Right renal cortex interstitium (tissue), 3 donors: ENCODE measurements around the gene GCC2. TPM values are rescaled to one million over a fixed set of nuclear protein-coding genes. Genes with fewer than 3 reads are reported as not detected.
A peak's percentile ranks its signal among the peaks of the same experiment; 100 is the strongest.

Experiments
- DNase-seq, 3 donors: peaks; one replicate each; pipeline ENCODE4 v3.0.0-alpha.2; 2013; ENCODE audit warnings: low read depth in 3 of 3, low spot score in 2 of 3
- polyA plus RNA-seq, 3 donors: library from polyadenylated mRNA; unstranded; fragments of 120-200 nt; gene quantifications; one replicate each; pipeline ENCODE4 v1.2.1, GENCODE V29; 2013; ENCODE audit not compliant: insufficient read length in 3 of 3

Gene GCC2, protein sequence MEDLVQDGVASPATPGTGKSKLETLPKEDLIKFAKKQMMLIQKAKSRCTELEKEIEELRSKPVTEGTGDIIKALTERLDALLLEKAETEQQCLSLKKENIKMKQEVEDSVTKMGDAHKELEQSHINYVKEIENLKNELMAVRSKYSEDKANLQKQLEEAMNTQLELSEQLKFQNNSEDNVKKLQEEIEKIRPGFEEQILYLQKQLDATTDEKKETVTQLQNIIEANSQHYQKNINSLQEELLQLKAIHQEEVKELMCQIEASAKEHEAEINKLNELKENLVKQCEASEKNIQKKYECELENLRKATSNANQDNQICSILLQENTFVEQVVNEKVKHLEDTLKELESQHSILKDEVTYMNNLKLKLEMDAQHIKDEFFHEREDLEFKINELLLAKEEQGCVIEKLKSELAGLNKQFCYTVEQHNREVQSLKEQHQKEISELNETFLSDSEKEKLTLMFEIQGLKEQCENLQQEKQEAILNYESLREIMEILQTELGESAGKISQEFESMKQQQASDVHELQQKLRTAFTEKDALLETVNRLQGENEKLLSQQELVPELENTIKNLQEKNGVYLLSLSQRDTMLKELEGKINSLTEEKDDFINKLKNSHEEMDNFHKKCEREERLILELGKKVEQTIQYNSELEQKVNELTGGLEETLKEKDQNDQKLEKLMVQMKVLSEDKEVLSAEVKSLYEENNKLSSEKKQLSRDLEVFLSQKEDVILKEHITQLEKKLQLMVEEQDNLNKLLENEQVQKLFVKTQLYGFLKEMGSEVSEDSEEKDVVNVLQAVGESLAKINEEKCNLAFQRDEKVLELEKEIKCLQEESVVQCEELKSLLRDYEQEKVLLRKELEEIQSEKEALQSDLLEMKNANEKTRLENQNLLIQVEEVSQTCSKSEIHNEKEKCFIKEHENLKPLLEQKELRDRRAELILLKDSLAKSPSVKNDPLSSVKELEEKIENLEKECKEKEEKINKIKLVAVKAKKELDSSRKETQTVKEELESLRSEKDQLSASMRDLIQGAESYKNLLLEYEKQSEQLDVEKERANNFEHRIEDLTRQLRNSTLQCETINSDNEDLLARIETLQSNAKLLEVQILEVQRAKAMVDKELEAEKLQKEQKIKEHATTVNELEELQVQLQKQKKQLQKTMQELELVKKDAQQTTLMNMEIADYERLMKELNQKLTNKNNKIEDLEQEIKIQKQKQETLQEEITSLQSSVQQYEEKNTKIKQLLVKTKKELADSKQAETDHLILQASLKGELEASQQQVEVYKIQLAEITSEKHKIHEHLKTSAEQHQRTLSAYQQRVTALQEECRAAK (N-terminal part only)
- 10 to 100 TPM; 50.8 to 57.1 (median 55.3) TPM for polyA plus RNA-seq

DNA sequence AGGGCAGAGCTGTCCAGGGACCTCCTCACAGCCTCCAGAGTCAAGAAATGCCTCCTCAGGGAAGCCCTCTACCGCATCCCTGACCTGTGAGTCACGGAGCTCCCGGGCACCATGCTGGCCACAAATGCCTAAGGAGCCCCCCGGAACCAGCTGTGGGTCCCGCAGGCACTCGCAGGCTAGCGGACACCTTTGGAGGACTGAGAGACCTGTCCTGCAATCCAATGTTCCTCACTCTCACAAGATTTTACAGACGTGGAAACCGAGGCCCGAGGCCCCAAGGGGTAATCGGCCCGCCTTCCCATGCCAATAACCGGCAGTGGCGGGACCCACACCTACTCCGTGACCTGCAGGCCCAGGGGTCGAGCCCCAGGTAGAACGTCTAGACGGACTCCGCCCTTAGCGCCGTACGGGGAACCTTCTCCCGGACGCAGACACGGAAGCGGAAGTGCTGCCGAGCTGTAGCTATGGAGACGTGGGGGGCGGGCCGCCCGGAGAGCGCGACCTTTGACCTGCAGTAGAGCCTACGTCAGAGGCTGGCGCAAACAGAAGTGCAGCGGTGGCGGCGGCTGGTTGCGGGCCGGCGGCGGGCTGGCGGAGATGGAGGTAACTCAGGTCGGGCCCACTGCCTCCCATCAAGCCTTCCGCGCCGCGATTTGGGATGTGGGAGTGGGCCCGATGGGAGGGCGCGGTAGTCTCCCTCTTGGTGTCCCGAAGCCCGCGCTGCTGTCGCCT is at the start of gene GCC2:
GCC2 (plus strand) TSS at position 529 of the 732 bp plus-strand sequence; CDS start at position 598, 69 bp downstream.
- DNase-seq: peak; percentile 86 to 89 (median 87)

DNA sequence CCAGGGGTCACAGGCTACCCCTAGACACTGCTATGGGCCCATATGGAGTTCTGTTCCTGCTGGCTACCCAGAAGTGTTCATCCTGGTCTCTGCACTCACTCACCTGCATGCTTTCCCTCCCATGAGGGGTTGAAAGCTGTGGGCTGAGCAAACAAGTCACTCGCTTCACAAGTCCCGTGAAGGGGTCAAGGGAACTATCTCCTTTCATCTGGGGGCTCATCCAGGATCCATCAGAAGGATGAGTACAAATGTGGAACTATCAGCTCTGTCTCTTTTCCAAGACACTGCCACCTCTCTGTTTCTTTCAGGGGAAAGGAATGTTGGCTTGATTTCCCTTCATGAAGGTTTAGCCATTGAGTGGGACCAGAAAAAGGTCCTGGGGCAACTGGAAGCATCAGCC is 49.5 kb upstream of the GCC2 start:
- no peak for DNase-seq

DNA sequence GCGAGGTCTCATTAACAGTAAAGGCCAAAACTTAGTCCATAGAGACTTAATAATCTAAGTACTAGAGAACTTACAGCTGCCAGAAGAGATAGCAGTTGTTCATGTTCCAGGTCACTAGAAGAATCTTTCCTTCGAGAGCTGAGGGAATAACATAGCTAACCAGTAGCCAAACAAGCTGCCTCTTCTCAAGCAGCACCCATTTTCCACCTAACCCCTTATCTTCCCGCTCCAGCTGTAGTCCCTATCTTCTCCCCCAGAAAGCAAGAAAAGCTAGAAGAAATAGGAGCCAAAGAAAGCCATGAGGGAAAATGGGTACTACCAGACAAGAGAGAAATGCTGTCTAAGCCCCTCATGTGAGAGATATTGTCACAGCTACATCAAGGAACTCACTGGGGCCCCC is 47.2 kb upstream of the GCC2 start:
- no peak for DNase-seq

DNA sequence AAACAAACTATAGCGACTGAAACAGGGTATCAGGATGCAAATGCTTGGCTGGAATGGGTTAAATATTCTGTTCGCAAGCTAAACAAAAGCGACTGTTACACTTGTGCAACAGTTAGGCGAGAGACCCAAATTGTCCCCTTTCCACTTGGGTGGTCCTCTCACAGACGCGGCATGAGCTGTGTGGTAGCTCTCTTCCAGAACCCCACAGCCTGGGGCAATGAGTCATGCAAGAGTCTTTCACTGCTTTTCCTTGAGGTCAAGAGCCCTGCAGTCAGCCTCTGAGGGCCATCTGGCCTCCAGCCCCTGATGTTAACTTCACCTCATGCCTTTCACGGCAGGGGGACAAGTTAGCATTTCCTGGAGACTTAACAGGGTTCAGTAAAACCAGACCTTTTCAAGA is 45.5 kb upstream of the GCC2 start:
- no peak for DNase-seq

DNA sequence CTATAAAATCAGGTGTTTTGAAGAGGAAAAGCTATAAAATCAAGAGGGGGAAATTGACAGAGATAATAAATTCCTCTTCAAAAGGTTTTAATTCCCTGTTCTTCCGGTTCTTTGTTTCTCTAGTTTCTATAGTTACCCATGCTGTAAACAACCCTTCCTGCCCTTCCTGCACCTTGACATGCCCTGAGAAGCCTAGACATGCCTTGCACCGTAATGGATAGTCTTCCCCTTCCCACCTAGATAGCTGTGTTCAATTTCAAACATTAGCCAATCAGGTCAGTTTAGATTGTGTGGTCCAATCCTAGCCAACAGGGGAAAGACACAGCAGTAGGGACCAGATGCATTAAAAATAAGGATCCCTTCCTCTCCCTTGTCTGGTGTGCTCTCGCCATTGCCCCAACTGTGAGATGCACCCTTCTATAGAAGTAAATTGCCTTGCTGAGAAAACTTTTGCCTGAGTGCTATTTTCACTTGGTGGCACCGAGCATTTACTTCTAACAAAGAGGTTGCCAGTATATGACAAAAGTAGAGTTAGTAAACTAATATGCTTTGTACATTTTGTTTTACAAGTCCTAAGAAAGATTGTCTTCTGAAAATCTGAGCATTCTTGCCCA is 44.1 kb upstream of the GCC2 start:
- no peak for DNase-seq

DNA sequence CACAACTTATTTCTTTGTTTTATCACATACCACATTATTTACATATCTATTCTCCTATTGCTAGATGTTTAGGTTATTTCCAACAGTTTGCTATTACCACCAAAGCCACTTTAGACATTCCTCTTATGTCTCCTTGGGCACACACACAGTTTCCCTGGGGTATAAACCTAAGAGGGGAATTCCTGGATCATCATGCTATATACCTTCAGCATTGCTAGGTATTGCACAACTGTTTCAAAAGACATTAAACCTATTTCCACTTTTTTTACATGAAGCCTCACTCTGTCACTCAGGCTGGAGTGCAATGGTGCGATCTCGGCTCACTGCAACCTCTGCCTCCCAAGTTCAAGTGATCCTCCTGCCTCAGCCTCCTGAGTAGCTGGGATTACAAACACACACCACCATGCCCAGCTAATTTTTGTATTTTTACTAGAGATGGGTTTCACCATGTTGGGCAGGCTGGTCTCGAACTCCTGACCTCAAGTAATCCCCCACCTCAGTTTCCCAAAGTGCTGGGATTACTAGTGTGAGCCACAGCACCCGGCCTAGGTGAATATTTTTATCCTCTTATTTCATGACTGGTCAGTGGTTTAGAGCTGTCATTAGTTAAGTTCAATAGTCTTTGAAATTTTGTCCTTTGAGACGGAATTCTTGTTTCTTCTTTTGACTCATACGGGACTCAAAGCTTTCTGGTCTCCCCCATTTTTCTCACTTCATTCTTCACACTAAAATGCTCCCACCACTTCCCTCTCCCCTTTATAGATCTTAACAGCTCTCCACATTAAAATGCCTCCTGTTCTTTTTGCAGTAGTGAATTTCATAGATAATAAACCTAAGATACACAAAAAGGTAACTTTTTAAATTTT is 40.9 kb upstream of the GCC2 start:
- no peak for DNase-seq

DNA sequence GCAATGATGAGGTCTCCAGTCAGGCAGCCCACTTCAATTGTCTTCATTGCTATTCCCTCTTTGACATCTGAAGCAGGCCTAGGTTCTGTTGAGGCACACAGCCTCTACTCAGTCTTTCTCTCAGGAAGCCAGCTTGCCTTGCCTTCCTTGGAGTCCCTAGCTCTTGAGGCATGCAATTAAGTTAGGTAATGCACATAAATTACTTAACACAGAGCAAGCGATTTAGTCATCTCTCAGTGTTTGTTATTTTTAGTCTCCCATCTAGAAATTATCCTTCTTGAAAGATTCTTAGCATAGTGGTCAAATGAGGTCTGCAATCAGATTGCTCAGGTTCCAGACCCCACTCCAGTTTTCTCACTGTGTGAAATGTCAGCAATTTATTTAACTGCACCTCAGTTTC is 39.2 kb upstream of the GCC2 start:
- no peak for DNase-seq

DNA sequence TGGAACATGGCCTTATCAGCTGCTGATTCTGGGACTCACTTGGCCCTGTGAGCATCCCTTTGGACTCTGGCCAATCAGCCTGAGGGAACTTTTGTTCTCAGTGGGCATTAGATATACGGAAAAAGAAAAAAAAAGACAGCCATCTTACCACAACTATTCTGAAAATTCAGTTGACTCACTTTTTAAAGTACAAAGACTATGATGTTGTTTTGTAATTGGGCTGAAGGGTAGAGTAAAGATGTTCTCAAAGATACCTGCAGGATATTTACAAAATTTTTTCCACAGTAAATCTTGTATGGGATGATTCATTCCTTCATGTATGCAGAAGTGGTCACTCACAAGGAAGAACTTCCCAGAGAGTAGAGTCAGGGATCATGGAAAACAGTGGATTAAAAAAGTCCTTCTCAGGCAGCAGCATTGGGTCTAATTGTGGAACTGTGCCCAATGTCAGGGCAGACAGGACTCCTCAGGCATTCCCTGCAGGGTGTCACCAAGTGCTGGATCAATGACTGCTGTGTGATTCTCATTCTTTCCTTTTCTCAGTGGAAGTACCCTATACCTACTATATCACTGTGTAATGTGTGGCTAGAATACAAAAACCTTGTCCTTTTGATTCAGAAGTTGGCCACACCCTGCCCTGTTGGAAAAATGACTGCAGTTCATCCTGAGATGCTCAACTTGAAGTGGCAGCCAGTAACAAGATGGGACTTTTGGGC is 35.9 kb upstream of the GCC2 start:
- DNase-seq: no peak

DNA sequence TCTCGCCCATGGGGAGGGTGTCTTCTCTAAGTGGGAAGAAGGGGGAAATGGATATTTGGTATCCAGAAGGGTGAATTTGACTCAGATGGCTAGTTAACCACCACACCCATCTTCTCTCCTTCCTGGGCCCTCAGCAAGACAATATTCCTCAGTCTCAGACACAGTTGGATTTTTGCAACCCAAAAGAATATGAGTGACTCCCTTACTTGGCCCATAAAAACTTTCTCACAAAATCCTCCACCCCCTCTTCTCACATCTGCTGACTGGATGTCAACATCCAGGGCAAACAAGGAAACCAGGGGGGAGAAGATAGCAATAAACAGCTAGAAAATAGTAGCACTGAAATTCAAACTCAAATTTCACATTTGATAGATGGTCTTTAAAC is 35.3 kb upstream of the GCC2 start:
- DNase-seq: no peak

DNA sequence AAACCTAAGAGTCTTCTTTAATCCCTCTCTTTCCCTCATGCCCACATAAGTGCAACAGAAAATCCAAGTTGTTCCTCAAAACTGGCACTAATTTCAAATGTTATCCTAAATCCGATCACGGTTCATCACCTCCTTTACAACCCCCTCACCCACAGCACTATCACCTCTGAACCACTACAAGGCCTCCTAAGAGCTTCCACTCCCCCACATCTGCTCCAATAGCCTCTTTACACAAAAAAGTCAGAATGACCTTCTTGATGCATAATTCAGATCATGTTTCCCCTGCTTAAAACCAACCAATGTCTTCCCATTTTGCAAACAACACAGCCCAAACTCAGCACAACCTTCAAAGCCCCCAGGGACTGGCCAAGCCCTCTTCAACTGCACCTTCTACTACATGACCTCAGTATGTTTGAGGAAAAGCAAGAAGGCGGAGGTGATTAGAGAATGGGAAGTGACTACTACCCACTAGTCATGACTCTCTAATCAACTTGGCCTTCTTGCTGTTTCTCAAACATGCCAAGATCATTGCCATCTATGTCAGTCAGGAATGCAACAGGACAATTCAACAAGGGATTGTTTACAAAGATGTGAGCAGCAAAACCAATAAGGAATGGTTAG is 34.6 kb upstream of the GCC2 start:
- no peak for DNase-seq

DNA sequence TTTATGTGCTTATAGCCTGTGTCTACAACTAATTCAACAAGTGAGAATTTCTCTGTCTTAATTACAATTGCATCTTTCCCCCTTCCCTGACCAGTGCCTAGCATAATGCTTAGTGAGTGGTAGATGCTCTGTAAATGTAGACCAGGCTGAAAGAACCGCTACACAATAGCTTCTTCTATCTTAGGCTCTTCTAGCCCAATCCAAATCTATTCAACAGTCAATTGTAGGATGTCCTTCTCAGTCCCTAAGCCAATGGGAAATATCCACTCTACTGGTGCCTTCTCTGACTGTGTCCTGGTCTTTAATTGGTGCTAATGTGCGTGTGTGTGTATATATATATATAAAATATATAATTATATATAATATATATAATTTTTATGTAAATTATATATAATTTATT is 34.1 kb upstream of the GCC2 start:
- no peak for DNase-seq

DNA sequence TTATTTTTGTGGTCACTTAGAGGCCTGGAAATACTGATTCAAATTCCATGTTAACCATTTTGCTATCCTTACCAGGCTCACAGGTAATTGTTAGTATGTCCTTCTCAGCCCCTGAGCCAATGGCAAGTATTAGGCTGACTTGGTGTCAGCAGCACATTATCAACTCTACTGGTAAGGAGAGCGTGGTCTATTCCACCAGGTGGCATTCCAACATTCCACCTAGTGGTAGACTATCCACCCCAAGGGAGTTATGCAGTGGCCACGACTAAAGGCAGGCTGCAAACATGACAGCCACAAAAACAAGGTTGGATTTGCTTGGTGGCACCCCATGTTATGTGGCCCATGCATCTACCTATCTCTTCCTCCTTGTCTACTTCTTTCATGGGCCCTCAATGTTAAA is 31.8 kb upstream of the GCC2 start:
- DNase-seq: no peak

DNA sequence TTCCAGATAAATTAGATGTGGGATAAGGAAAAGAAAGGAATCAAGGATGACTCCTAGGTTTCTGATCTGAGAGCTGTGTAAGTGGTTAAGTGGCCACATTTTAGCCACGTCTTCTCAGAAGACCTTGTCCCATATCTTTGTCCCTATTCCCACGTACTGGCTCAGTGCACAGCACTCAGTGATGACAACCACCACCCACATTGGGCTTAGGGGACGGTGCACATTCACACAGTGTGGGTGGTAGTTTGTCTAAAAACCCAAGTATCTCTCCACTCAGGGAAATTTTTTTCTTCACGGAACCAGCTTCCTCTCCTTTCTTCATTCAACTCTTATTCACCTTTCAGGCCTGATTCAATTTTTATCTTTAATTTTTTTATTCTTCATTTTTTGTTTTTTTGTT is 30.6 kb upstream of the GCC2 start:
- DNase-seq: no peak

DNA sequence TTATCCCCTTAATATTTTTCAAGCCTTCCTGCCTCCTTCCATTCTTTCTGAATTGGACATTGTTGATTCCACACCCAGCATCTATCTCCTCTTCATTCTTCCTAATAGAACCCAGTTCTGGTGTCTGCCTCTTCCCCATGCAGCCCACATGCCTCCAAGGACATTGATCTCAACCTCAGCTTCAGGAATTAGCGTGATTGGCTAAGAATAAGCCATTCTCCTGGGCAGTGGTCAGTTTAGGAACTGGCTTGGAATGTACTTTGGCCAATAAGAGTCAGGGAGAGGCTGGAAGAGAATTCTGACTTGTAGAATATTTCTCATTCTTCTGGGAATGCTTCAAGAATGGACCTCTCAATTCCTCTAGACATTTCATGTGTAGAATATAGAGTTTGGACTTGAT is 25.9 kb upstream of the GCC2 start:
- no peak for DNase-seq

DNA sequence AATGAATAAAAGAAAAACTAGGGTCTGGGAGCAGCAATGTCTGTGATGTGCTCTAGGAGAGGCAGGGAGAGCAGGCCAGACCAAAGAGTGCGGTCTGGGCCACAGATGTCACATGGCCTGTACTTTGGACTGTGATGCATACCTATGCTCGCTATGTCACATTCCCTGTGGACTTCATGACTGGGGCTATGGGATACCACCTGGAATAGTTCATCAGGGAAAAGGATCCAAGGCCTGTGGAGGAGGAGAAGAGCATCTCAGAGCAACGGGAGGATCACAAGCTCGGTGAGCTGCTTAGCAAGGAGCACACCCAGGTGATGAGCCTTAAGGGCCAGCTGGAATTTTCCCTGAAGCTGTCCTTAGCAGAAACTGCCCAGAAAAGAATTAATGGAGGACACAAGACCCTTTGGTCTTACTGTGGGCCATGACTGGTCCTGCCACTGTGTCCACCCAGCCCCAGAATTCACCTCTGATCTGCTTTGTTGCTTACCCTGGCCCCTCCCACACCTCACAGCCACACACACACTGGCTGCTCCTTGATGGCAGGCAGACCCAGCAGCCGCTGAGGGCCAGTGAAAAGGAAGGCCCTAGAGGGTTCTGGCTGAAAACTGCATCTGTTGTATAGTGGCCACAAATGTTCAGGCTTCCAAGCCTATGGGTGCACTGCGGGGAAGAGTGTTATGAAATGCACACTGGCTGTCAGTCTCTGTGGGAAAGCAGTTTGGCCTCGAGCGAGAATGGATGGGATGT is 25.3 kb upstream of the GCC2 start:
- no peak for DNase-seq

DNA sequence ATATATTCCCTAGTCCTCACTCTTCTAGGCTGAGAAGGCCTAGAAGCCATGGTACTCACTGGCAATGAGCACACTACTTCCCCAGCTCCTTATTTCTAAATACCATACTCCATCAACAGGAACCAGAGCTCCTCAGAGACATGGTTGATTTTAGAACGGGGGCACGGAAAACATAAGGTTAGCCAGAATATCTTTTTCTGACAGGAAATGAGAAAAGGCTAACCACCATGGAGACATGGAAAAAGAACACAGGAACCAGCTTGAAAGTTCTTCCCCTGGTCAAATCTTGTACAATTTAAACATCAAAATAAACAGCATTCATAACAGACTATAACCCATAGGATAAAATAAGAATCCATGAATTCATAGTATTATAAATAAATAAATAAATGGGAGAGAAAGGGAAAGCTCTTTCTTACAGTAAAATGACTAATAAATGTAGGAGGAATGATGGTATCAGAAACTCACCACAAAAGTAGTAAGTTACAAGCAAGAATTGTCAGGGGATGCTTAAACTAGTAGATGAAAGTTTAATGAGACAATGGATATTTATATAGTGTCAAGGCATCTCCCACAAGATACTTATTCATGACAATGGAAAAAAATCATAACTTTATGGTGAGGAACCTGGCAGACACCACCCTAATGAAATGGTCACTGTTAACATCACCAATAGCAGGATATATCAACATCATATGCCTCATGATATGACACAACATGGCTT is 20.6 kb upstream of the GCC2 start:
- DNase-seq: no peak
